Effector memory CD4-positive, alpha-beta T cell (primary cell): ENCODE data around the gene KLF6.

Experiments
- DNase-seq, 3 donors: peaks; one replicate each; pipeline ENCODE4 v3.0.0-alpha.2; 2020
- H3K27ac ChIP-seq: 2 replicates; pipeline ENCODE4 v1.7.0; 2013; ENCODE audit warnings: mild to moderate bottlenecking, low read length, moderate library complexity; ENCODE audit not compliant: insufficient read depth, poor library complexity, severe bottlenecking
- H3K27me3 ChIP-seq: replicated peaks from 2 replicates; pipeline ENCODE4 v1.7.0; 2013; ENCODE audit warnings: mild to moderate bottlenecking, low read length; ENCODE audit not compliant: insufficient read depth, control insufficient read depth, poor library complexity, severe bottlenecking
- H3K36me3 ChIP-seq: 2 replicates; pipeline ENCODE4 v1.7.0; 2013; ENCODE audit warnings: mild to moderate bottlenecking, low read length, moderate library complexity; ENCODE audit not compliant: control insufficient read depth, insufficient read depth
- H3K4me1 ChIP-seq: 2 replicates; pipeline ENCODE4 v1.7.0; 2013; ENCODE audit warnings: low read length, mild to moderate bottlenecking; ENCODE audit not compliant: control insufficient read depth, insufficient read depth, poor library complexity, severe bottlenecking
- H3K4me3 ChIP-seq: 2 replicates; pipeline ENCODE4 v1.7.0; 2013; ENCODE audit warnings: low read length, low read depth, mild to moderate bottlenecking; ENCODE audit not compliant: insufficient read depth, poor library complexity, severe bottlenecking
- H3K9me3 ChIP-seq: 2 replicates; pipeline ENCODE4 v1.7.0; 2013; ENCODE audit warnings: mild to moderate bottlenecking, low read length, moderate library complexity; ENCODE audit not compliant: control insufficient read depth

The KLF6 gene

DNA sequence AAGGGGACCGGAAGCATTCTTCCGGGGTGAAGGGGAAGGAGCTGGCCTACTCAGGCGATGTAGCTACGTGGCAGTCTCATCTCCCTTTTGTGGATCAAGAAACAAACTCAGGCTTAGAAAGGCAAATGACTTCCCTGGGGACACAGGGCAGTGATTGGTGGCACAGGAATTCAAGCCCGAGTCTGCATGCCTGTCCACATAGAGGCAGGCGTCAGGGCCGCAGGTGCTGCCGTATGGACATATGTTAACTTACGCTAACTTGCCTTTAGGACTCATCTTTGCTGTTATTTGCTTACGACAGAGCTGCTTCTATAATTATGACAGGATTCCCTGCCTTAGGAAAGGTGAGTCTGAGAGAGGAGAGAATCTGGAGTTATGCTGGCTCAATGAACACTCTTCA lies 42.3 kb upstream of the KLF6 start:
- peaks cover 16% of the 10 kb centered on the region for H3K4me1 ChIP-seq
- H3K9me3 ChIP-seq, result no peaks in the 10 kb centered on the region
- no peak overlapping the region for H3K27ac ChIP-seq
- no peak overlapping the region for H3K4me3 ChIP-seq
- H3K27me3 ChIP-seq, result no peaks in the 10 kb centered on the region
- no peak for DNase-seq
- no peaks in the 10 kb centered on the region for H3K36me3 ChIP-seq

- no peak for DNase-seq
- H3K9me3 ChIP-seq, result no peaks in the 10 kb centered on the region
- no peak overlapping the region for H3K27ac ChIP-seq
- H3K4me3 ChIP-seq, result no peak overlapping the region
- H3K4me1 ChIP-seq, result peaks cover 16% of the 10 kb centered on the region
- H3K27me3 ChIP-seq, result no peaks in the 10 kb centered on the region
- no peaks in the 10 kb centered on the region for H3K36me3 ChIP-seq
These were observed 40.9 kb upstream of the KLF6 start for GRCh38 chr10:3825862-3826351.

GRCh38 chr10:3825244-3825643 lies 40.2 kb upstream of the KLF6 start:
- no peaks in the 10 kb centered on the region for H3K36me3 ChIP-seq
- no peaks in the 10 kb centered on the region for H3K27me3 ChIP-seq
- H3K4me3 ChIP-seq, result no peak overlapping the region
- no peaks in the 10 kb centered on the region for H3K9me3 ChIP-seq
- peaks cover 16% of the 10 kb centered on the region for H3K4me1 ChIP-seq
- no peak overlapping the region for H3K27ac ChIP-seq
- no peak for DNase-seq

- no peaks in the 10 kb centered on the region for H3K4me1 ChIP-seq
- no peaks in the 10 kb centered on the region for H3K27me3 ChIP-seq
- no peaks in the 10 kb centered on the region for H3K36me3 ChIP-seq
- H3K9me3 ChIP-seq, result no peaks in the 10 kb centered on the region
- no peak overlapping the region for H3K4me3 ChIP-seq
- no peak overlapping the region for H3K27ac ChIP-seq
- DNase-seq, result no peak
These were observed 37.7 kb upstream of the KLF6 start for GRCh38 chr10:3822541-3823330.

GRCh38 chr10:3820255-3820654 lies 35.2 kb upstream of the KLF6 start:
- no peak overlapping the region for H3K27ac ChIP-seq
- DNase-seq, result no peak
- no peaks in the 10 kb centered on the region for H3K9me3 ChIP-seq
- H3K4me3 ChIP-seq, result no peak overlapping the region
- peaks cover under 1% of the 10 kb centered on the region for H3K4me1 ChIP-seq
- H3K27me3 ChIP-seq, result no peaks in the 10 kb centered on the region
- no peaks in the 10 kb centered on the region for H3K36me3 ChIP-seq

DNA sequence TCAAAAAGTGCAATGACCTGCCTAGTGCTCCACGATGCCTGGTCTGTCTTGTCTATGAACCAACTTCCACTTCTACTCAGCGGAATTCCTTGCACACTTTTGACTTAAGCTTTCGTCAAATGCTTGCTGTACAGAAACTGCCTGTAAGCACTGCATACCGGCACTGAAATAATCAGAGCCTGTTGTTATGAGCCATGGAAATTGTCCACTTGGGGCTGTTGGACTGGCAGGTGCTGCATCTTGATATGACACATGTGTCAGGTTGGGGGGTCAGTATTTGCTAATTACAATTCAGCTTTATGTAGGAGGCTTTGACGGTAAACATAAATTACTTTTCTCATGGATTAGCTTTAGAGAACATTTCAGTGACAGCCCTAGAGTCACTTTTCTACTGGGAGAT lies 32.0 kb upstream of the KLF6 start:
- H3K9me3 ChIP-seq, result no peaks in the 10 kb centered on the region
- no peak overlapping the region for H3K27ac ChIP-seq
- H3K4me3 ChIP-seq, result no peak overlapping the region
- DNase-seq, result no peak
- H3K36me3 ChIP-seq, result no peaks in the 10 kb centered on the region
- no peaks in the 10 kb centered on the region for H3K27me3 ChIP-seq
- H3K4me1 ChIP-seq, result peaks cover 8% of the 10 kb centered on the region

GRCh38 chr10:3814838-3815220 lies 29.8 kb upstream of the KLF6 start:
- Histone ChIP-seq H3K36me3 (no peaks in the 10 kb centered on the region), H3K27ac (no peak overlapping the region), H3K4me3 (no peak overlapping the region), H3K9me3 (no peaks in the 10 kb centered on the region), H3K4me1 (peaks cover 24% of the 10 kb centered on the region), H3K27me3 (no peaks in the 10 kb centered on the region)
- DNase-seq, result no peak

- Histone ChIP-seq H3K9me3 (no peaks in the 10 kb centered on the region), H3K4me1 (peaks cover 30% of the 10 kb centered on the region), H3K4me3 (no peak overlapping the region), H3K27me3 (no peaks in the 10 kb centered on the region), H3K27ac (no peak overlapping the region), H3K36me3 (no peaks in the 10 kb centered on the region)
- DNase-seq, result no peak
These were observed 29.2 kb upstream of the KLF6 start for GRCh38 chr10:3813986-3814837.

DNA sequence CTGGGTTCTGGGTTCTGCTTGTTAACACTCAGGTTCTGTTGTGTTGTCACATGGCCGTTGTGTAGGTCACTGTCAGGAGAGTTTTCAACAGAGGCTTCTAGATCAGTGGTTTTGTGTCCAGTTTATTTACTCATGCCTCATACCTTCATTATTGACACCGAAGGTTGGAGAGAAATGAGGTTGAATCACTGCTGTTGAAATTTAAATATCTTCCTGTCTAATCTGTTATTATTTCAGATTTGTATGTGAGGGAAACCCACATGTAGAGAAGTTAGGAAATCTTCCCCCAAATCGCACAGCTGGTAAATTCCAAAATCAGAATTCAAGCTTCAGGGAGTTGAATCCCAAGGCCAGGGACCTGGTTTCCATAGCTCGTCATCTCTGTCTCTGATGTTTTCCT lies 28.3 kb upstream of the KLF6 start:
- Histone ChIP-seq H3K4me3 (no peak overlapping the region), H3K4me1 (peaks cover 37% of the 10 kb centered on the region), H3K27me3 (no peaks in the 10 kb centered on the region), H3K27ac (no peak overlapping the region), H3K9me3 (no peaks in the 10 kb centered on the region), H3K36me3 (no peaks in the 10 kb centered on the region)
- DNase-seq, result no peak

- H3K4me1 ChIP-seq, result peaks cover 48% of the 10 kb centered on the region
- no peak overlapping the region for H3K4me3 ChIP-seq
- H3K9me3 ChIP-seq, result no peaks in the 10 kb centered on the region
- no peaks in the 10 kb centered on the region for H3K36me3 ChIP-seq
- peak overlapping the region; percentile 99 for H3K27ac ChIP-seq
- H3K27me3 ChIP-seq, result no peaks in the 10 kb centered on the region
- DNase-seq, result no peak
These were observed 27.1 kb upstream of the KLF6 start for GRCh38 chr10:3812141-3812540.
